H9 (cell line): Measurements from ENCODE around the gene BMP7. TPM values are rescaled to one million over a fixed set of nuclear protein-coding genes. Genes with fewer than 3 reads are reported as not detected.
"Not testable (repeated sequence)": the region's sequence is repeated elsewhere in the genome, so short reads cannot be mapped to it uniquely, and the experiment has no call there.

Source experiments
- DNase-seq: peaks from one replicate; pipeline ENCODE4 v3.0.0-alpha.2; 2017
- H2AFZ ChIP-seq: one replicate; pipeline ENCODE4 v1.6.1; 2013; ENCODE audit warnings: mild to moderate bottlenecking, low read length, control low read depth, moderate library complexity
- H2AK5ac ChIP-seq: 2 replicates; pipeline ENCODE4 v1.6.1; 2013; ENCODE audit warnings: low read length, control low read depth, mixed read lengths; ENCODE audit not compliant: insufficient read length
- H2BK120ac ChIP-seq: one replicate; pipeline ENCODE4 v1.6.1; 2013; ENCODE audit warnings: low read depth, mild to moderate bottlenecking, low read length, control low read depth, inconsistent platforms; ENCODE audit not compliant: poor library complexity, severe bottlenecking
- H2BK12ac ChIP-seq: 2 replicates; pipeline ENCODE4 v1.6.1; 2013; ENCODE audit warnings: low read length, control low read depth, mixed read lengths, low read depth; ENCODE audit not compliant: insufficient read length
- H2BK15ac ChIP-seq: 2 replicates; pipeline ENCODE4 v1.6.1; 2013; ENCODE audit warnings: low read depth, low read length, control low read depth
- H2BK20ac ChIP-seq: one replicate; pipeline ENCODE4 v1.6.1; 2013; ENCODE audit warnings: low read depth, mild to moderate bottlenecking, low read length, control low read depth, inconsistent platforms; ENCODE audit not compliant: poor library complexity, severe bottlenecking
- H2BK5ac ChIP-seq: 2 replicates; pipeline ENCODE4 v1.6.1; 2013; ENCODE audit warnings: low read length, control low read depth, mixed read lengths; ENCODE audit not compliant: insufficient read length
- H3K14ac ChIP-seq: 2 replicates; pipeline ENCODE4 v1.6.1; 2013; ENCODE audit warnings: low read length, control low read depth; ENCODE audit not compliant: insufficient read depth
- H3K18ac ChIP-seq: 2 replicates; pipeline ENCODE4 v1.6.1; 2013; ENCODE audit warnings: low read depth, mild to moderate bottlenecking, mixed read lengths, low read length, control low read depth; ENCODE audit not compliant: insufficient read length
- H3K23ac ChIP-seq: 2 replicates; pipeline ENCODE4 v1.6.1; 2013; ENCODE audit warnings: low read length, control low read depth, mixed read lengths, low read depth; ENCODE audit not compliant: insufficient read length
- H3K23me2 ChIP-seq: 2 replicates; pipeline ENCODE4 v1.6.1; 2013; ENCODE audit warnings: low read depth, mild to moderate bottlenecking, mixed read lengths, low read length, control low read depth; ENCODE audit not compliant: insufficient read length, poor library complexity, severe bottlenecking
- H3K27ac ChIP-seq: 2 replicates; pipeline ENCODE4 v1.5.1; 2013; ENCODE audit warnings: low read length, control low read depth, mixed read lengths, low read depth; ENCODE audit not compliant: insufficient read length
- H3K27me3 ChIP-seq: 2 replicates; pipeline ENCODE4 v1.6.1; 2013; ENCODE audit warnings: low read length, control low read depth, inconsistent platforms; ENCODE audit not compliant: insufficient read depth
- H3K4ac ChIP-seq: 2 replicates; pipeline ENCODE4 v1.6.1; 2013; ENCODE audit warnings: low read depth, mild to moderate bottlenecking, control low read depth, inconsistent platforms, low read length, moderate library complexity
- H3K4me1 ChIP-seq: 2 replicates; pipeline ENCODE4 v1.6.1; 2013; ENCODE audit warnings: low read length, control low read depth, inconsistent platforms; ENCODE audit not compliant: insufficient read depth
- H3K4me2 ChIP-seq: 2 replicates; pipeline ENCODE4 v1.6.1; 2013; ENCODE audit warnings: low read length, control low read depth, mixed read lengths; ENCODE audit not compliant: insufficient read length, insufficient read depth
- H3K56ac ChIP-seq: 2 replicates; pipeline ENCODE4 v1.6.1; 2013; ENCODE audit warnings: low read depth, mild to moderate bottlenecking, mixed read lengths, low read length, control low read depth; ENCODE audit not compliant: insufficient read length
- H3K79me1 ChIP-seq: 2 replicates; pipeline ENCODE4 v1.6.1; 2013; ENCODE audit warnings: low read depth, mild to moderate bottlenecking, moderate library complexity, low read length, control low read depth, inconsistent platforms; ENCODE audit not compliant: insufficient read depth, poor library complexity, severe bottlenecking
- H3K79me2 ChIP-seq: 2 replicates; pipeline ENCODE4 v1.6.1; 2013; ENCODE audit warnings: low read length, control low read depth, inconsistent platforms; ENCODE audit not compliant: insufficient read depth
- H3K9ac ChIP-seq: 2 replicates; pipeline ENCODE4 v1.6.1; 2013; ENCODE audit warnings: low read length, control low read depth, mixed read lengths; ENCODE audit not compliant: insufficient read length; ENCODE audit errors: extremely low read depth
- H3K9me3 ChIP-seq: one replicate; pipeline ENCODE4 v1.6.1; 2013; ENCODE audit warnings: low read depth, low read length, inconsistent platforms; ENCODE audit not compliant: control insufficient read depth
- H3T11ph ChIP-seq: one replicate; pipeline ENCODE4 v1.6.1; 2013; ENCODE audit warnings: mild to moderate bottlenecking, low read length, control low read depth, inconsistent platforms
- H4K20me1 ChIP-seq: one replicate; pipeline ENCODE4 v1.6.1; 2013; ENCODE audit not compliant: control insufficient read depth, insufficient read length, insufficient read depth
- H4K5ac ChIP-seq: 2 replicates; pipeline ENCODE4 v1.6.1; 2013; ENCODE audit warnings: low read depth, mild to moderate bottlenecking, mixed read lengths, low read length, control low read depth; ENCODE audit not compliant: insufficient read length
- H4K8ac ChIP-seq: replicated peaks from 2 replicates; pipeline ENCODE4 v1.6.1; 2013; ENCODE audit warnings: low read length, control low read depth, mixed read lengths, low read depth; ENCODE audit not compliant: insufficient read length
- H4K91ac ChIP-seq: 2 replicates; pipeline ENCODE4 v1.6.1; 2013; ENCODE audit warnings: low read depth, mild to moderate bottlenecking, moderate library complexity, mixed read lengths, low read length, control low read depth; ENCODE audit not compliant: insufficient read length
- H3K27ac Mint-ChIP-seq, 3 experiments: 2 replicates in 2 of 3; 3 replicates in 1 of 3; pipeline ENCODE4 v1.8.0; 2020 to 2021; ENCODE audit warnings: mixed read lengths in 3 of 3, mild to moderate bottlenecking in 1 of 3, moderate library complexity in 1 of 3
- H3K27me3 Mint-ChIP-seq: 2 replicates; pipeline ENCODE4 v1.8.0; 2021; ENCODE audit warnings: low read depth, mild to moderate bottlenecking, moderate library complexity, mixed read lengths
- H3K36me3 Mint-ChIP-seq, 3 experiments: 2 replicates in 2 of 3; 3 replicates in 1 of 3; pipeline ENCODE4 v1.8.0; 2020 to 2021; ENCODE audit warnings: low read depth in 3 of 3, mixed read lengths in 3 of 3; ENCODE audit not compliant: insufficient read depth in 1 of 3
- H3K4me1 Mint-ChIP-seq, 2 experiments: 2 replicates each; pipeline ENCODE4 v1.8.0; 2020; ENCODE audit warnings: mixed read lengths in 2 of 2
- H3K4me3 Mint-ChIP-seq, 2 experiments: 2 replicates in 1 of 2; 3 replicates in 1 of 2; pipeline ENCODE4 v1.8.0; 2020 to 2021; ENCODE audit warnings: mild to moderate bottlenecking in 2 of 2, mixed read lengths in 2 of 2, moderate library complexity in 1 of 2
- H3K9me3 Mint-ChIP-seq, 2 experiments: 2 replicates in 1 of 2; 3 replicates in 1 of 2; pipeline ENCODE4 v1.8.0; 2020; ENCODE audit warnings: mild to moderate bottlenecking in 2 of 2, mixed read lengths in 2 of 2, moderate library complexity in 1 of 2
- CTCF ChIP-seq: fragments of 200-600 bp; sonication (generic); conservative IDR thresholded peaks from 3 replicates; pipeline ENCODE4 v1.8.0; 2021; ENCODE audit warnings: antibody characterized with exemption, mild to moderate bottlenecking
- WGBS: extraction: QIAGEN DNeasy Blood & Tissue Kit; methylation state at CpG from one replicate; pipeline ENCODE4 v1.1.7; 2013; ENCODE audit warnings: missing lambda C conversion rate, low lambda C conversion rate, mixed read lengths; ENCODE audit not compliant: insufficient read length; ENCODE audit errors: extremely low coverage; 5-methylcytosine and 5-hydroxymethylcytosine counted together
- total RNA-seq: library from RNA; stranded (reverse); gene quantifications from 2 replicates; pipeline ENCODE4 v1.2.1, GENCODE V29; 2021

BMP7 gene
- total RNA-seq, 1 experiment from 2014 or later = 17.7 TPM

- no CpG with 5 or more reads among the region's 53 CpGs for WGBS
- H3K9me3 ChIP-seq = no peaks in the 10 kb centered on the region
- H3K79me1 ChIP-seq = no peaks in the 10 kb centered on the region
- H4K5ac ChIP-seq = no peak overlapping the region
- no peak overlapping the region for H2AFZ ChIP-seq
- H4K8ac ChIP-seq = no peak overlapping the region
- Mint-ChIP-seq H3K27me3 (peaks cover 66% of the 10 kb centered on the region), H3K4me3 (peak overlapping the region; percentile 81 to 90), H3K27ac (no peak overlapping the region), H3K36me3 (no peaks in the 10 kb centered on the region), H3K9me3 (no peaks in the 10 kb centered on the region; a peak in 2 of 5 replicates), H3K4me1 (peaks cover 69 to 76% of the 10 kb centered on the region in 2 experiments)
- H2BK20ac ChIP-seq = no peak overlapping the region
- H2BK12ac ChIP-seq = no peak overlapping the region
- no peak overlapping the region for H4K91ac ChIP-seq
- no peak overlapping the region for H3K23ac ChIP-seq
- H3K18ac ChIP-seq = peak overlapping the region; percentile 77
- H3K4me2 ChIP-seq = peak overlapping the region; percentile 62
- no peak overlapping the region for H3K56ac ChIP-seq
- H3K79me2 ChIP-seq = no peaks in the 10 kb centered on the region
- no peak for TF ChIP-seq CTCF
- H3K27me3 ChIP-seq = peaks cover 51% of the 10 kb centered on the region
- no peak overlapping the region for H2BK120ac ChIP-seq
- no peak overlapping the region for H2BK5ac ChIP-seq
- no peak overlapping the region for H3T11ph ChIP-seq
- peak overlapping the region; percentile 84 for H3K14ac ChIP-seq
- H3K4me1 ChIP-seq = peaks cover 22% of the 10 kb centered on the region
- no peak overlapping the region for H3K27ac ChIP-seq
- no peak overlapping the region for H3K4ac ChIP-seq
- no peak overlapping the region for H2BK15ac ChIP-seq
- H3K23me2 ChIP-seq = peaks cover 17% of the 10 kb centered on the region
- peak overlapping the region; percentile 15 for H3K9ac ChIP-seq
- no peaks in the 10 kb centered on the region for H4K20me1 ChIP-seq
- H2AK5ac ChIP-seq = no peak overlapping the region
- DNase-seq = peak; percentile 56
Observed at GRCh38 chr20:57265336-57265996, 975 bp downstream of the BMP7 start.

GRCh38 chr20:57264908-57265335, 1.5 kb downstream of the BMP7 start:
- not testable (repeated sequence) for H2BK120ac ChIP-seq, H3T11ph ChIP-seq, H4K8ac ChIP-seq, H3K4ac ChIP-seq, H3K27ac Mint-ChIP-seq, H4K91ac ChIP-seq, H3K9ac ChIP-seq, H3K36me3 Mint-ChIP-seq, H2BK5ac ChIP-seq, H3K79me2 ChIP-seq, H3K9me3 Mint-ChIP-seq, H2AFZ ChIP-seq, H3K9me3 ChIP-seq, DNase-seq, H3K23ac ChIP-seq, H2BK20ac ChIP-seq, H4K5ac ChIP-seq, H2BK15ac ChIP-seq, H3K79me1 ChIP-seq, H3K56ac ChIP-seq, H3K27ac ChIP-seq, H2BK12ac ChIP-seq, H2AK5ac ChIP-seq, H4K20me1 ChIP-seq
- Histone ChIP-seq H3K14ac (peak overlapping the region; percentile 84), H3K23me2 (peaks cover 17% of the 10 kb centered on the region), H3K4me2 (peak overlapping the region; percentile 62), H3K27me3 (peaks cover 51% of the 10 kb centered on the region), H3K4me1 (peaks cover 22% of the 10 kb centered on the region), H3K18ac (peak overlapping the region; percentile 7)
- peak overlapping the region; percentile 81 to 90 for H3K4me3 Mint-ChIP-seq
- WGBS = no CpG with 5 or more reads among the region's 29 CpGs
- H3K27me3 Mint-ChIP-seq = peaks cover 63% of the 10 kb centered on the region
- peaks cover 68 to 75% of the 10 kb centered on the region in 2 experiments for H3K4me1 Mint-ChIP-seq
